ELF-1 (cell line): Measurements from ENCODE around the gene RHEB.

Source experiments
- DNase-seq: peaks from one replicate; pipeline ENCODE4 v3.0.0-alpha.2; 2016; ENCODE audit warnings: low read depth, low spot score

RHEB gene

DNA sequence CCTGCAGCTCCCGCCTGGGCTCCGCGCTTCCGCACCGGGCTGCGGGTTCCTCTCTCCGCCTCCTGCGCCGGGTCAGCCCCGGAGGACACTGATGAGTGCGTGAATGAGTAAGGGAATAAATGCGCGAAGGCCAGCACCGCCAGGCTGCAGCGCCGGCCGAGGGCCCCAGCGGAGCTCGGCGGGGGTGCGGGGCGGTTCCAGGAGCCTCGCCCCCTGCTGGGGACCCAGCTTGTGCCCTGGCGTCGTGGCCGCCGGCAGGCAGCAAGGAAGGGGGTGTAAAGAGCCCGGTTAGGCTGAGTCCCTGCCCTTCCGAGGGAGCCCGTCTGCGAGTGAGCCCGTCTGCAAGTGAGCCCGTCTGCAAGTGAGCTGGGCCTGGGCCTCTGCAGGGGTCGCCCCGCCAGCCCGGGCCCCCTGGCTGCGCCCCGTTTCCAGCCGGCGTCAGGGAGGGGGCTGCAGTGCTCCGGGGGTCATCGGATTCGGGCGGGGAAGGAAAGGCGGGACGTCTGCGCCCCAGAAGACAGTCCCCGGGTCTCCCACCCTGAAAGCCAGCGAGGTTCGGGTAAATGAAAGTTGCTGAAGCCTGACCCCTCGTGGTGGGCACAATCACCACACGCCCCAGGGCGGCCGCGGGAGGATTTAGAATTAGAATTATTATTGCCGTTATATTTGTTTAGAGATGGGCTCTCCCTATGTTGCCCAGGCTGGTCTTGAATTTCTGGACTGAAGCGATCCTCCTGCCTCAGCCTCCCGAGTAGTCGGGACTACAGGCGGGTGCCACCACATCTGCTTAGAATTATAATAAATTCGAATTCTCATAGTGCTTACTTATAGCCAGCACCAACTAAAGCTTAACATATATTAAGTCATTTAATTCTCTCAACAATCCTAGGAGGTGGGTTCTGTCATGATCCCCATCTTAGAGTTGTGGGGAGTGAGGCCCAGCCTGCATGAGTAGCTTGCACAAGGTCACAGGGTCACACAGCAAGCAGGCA lies 71.1 kb downstream of the RHEB start:
- DNase-seq: peak; percentile 81

GRCh38 chr7:151447901-151448260 lies 71.8 kb downstream of the RHEB start:
- no peak for DNase-seq

DNA sequence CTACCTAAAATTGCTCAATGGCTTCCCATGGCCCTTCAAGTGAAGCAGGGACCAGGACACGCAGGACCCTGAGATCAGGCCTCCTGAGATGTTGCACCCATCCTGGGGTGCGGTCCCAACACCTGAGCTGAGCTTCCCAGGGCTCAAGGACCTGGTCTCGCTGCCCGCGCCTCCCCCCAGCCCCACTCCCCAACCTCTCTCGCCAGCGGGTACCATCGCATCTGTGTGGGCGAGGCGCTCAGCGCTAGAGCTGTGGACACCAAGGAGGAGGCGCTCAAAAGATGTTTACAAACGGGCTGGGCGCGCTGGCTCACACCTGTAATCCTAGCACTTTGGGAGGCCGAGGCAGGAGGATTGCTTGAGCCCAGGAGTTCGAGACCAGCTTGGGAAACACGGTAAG lies 72.4 kb downstream of the RHEB start:
- DNase-seq: no peak

DNA sequence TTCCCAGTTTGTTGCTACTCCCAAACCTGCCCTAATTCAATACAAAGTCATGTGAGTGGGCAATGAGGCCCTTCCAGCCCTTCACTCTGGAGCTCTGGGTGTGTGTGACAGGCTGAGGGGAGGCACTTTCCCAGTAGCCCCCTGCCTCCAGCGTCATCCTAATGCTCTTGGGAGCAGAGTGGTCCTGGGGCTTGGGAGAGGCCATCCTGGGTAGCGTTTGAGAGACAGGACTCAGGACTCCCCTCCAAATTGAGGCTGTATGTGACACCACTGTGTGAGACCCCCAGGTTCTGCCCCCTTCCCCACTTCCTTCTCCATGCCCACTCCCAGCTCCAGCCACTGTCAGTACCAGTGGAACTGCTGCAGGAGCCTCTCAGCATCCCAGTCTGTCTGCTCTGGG lies 73.3 kb downstream of the RHEB start:
- DNase-seq: no peak

- DNase-seq: no peak
These were observed 75.1 kb downstream of the RHEB start for GRCh38 chr7:151444632-151445031.

DNA sequence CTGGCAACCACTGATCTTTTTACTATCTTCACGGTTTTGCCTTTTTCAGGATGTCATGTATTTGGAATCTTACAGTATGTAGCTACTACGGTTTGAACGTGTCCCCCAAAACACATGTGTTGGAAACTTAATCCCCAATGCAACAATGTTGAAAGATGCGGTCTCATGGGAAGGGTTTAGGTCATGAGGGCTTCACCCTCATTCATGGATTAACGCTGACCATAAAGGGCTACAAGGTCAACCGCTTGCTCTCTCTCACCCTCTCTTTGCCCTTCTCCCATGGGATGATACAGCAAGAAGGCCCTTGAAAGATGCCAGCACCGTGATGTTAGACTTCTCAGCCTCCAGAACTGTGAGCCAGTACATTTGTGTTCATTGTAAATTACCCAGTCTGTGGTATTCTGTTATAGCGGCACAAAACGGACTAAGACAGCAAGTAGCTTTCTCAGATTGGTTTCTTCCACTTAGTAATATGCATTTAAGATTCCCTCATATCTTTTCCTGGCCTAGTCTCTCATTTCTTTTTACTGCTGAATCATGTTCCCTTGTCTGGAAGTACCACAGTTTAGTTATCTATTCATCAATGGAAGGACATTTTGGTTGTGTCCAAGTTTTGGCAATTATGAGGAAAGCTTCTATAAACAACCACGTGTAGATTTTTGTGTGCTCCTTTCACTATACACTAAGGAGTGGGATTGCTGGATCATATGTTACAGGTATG lies 76.8 kb downstream of the RHEB start:
- no peak for DNase-seq

DNA sequence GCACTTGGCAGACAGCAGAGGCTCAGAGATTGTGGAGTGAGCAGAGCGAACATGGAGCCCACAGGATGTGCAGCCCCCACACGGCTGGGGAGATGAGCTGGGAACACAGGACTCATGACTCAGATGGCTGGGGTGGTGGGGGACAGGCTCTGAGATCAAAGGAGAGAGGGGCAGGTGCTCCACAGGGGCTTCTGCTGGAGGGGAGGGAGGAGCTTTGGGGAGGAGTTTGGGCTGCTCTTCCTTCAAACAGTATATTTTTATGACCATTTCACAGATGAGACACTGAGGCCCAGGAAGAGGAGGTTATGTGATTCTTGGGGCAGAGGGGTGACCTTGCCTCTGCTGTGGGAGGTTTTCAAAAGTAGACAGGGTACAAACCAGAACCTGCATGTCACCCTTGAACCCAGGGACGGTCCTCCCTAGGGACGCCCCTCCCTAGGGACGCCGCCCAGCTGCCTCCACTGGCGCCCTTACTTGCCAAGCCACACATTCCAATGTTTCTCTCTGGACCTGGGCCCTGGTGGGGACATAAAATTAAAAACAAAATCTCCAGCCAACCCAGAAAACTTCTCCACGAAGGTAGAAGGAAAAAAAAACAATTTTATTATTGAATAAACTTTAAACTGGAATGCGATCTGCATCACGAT lies 78.8 kb downstream of the RHEB start:
- DNase-seq: no peak

DNA sequence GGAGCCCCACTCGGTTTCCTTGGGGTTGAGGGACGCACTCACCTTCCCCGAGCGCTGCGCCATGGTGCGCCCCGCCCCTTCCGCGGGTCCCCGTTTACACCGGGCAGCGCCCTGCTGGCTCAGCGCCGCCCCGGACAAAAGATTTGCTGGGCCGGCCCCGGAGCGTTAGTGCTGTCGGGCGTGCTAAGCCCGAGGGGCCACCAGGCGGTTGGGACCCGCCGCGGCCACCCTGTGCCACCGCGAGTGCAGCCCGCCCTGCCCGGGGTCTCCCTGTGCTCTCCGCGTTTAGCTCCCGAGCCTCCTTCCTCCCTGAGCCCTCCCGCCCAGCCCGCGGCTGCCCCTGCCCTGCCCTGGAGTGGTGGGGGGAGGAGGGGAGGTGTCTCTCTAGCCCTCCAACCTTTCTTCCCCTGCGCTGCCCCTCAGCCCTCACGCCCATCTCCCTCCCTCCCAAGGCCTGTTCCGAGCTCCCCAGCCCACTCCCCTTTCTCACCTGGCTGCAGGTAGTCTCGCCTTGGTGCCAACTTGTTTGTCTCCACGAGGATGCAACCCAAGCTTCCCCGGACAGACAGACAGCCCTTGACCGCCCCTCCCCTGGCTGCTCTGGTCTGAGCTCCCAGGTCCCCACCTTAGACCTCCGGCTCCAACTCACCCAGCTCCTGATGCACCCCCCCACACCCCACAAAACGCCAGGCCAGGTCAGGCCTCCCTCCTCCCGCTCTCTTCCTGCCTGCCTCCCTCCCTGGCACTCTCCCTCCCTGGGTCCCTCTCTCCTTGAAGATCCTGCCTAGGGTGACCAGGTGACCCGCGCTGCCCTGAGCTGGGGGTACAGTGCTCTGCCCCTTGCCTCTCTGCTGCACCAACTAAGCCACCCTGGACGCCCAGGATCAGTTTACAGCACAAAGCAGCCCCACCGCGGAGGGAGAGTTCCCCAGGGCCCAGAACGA lies 79.6 kb downstream of the RHEB start, which contains the start of gene CRYGN:
TSS of gene CRYGN (minus strand) at position 287 of the 944 bp plus-strand sequence. CDS start at position 63, 224 bp downstream.
- DNase-seq: peak; percentile 53

- DNase-seq: no peak
These were observed 80.7 kb downstream of the RHEB start for GRCh38 chr7:151438864-151439601.

DNA sequence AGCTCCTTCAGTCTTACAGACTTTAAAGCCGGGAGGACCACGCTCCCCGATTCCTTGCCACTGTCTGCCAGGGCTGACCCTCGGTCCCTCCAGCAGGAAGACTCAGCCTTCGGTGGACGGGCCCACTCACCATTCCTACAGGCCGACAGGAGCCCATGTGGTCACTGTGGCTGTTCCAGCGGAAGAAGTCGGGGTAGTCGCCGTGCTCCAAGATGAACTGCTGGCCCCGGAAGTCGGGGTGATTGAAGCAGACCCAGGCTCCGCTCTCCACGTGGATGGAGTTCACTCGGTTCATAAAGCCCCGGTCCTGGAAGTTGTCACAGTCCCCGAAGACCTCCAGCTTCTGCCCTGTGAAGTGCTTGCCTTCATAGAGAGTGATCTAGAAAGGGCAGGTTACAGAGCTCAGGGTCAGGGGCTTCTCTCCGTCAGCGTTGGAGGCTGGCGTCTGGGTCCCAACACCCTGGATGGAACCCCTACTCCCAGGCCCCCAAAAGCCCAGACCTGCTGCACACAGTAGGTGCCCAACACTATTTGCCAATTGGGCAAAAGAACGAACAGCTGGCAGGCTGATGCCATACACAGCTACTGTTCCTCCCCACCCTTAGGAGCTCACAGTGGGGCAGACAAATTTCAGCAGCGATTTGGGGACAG lies 81.7 kb downstream of the RHEB start:
- no peak for DNase-seq

GRCh38 chr7:151437159-151437553 lies 82.5 kb downstream of the RHEB start:
- peak; percentile 59 for DNase-seq

DNA sequence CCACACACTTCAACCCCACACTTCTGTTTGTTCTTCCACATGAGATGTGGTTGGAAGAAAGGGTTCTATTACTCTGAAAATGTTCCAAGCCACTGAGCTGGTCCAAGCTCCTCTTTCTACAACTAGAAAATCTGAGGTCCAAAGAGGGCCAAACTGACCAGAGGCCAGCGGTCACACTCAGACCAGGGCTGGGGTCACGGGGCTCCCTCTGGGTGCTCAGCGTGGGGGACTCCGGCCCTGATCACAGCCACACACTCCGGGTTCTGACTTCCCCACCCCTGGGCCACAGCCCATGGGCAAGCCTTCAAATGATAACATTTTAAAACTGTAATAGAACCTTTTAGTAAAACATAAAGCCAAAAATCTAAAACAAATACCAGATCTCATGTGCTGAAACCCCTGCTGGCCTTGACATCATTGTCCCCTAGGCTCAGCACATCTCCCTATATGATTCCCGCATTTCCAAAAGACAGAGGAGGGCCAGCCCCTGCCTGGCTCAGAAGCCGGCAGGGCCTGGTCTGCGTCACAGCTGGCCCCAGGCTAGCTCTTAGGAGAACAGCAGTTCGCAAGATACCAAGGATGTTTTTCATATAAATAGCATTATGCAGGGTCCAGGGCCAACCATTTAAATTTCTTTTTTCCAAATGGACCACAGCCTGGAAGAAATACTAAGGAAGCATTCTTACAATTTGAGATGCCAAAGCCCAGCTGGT lies 83.1 kb downstream of the RHEB start:
- DNase-seq: peak; percentile 69

DNA sequence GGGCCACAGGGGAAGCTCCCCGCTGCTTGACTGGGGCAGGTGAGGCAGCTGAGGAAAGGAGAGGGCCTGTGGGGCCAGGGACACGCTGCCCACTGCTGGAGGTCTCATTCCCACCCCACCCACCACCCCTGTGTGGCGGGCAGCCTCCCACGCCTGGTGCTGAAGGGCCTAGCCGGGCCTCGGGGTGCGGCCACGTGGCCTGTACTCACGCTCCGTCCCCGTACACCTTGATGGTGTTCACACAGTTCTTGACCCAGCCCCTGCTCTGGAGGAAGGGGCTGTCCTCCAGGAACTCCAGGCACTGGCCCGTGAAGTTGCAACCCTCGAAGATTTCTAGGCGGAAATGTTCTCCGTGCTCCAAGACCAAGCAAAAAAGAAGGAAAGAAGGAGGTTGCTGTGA lies 83.7 kb downstream of the RHEB start:
- DNase-seq: no peak

GRCh38 chr7:151435103-151435916 lies 84.4 kb downstream of the RHEB start:
- no peak for DNase-seq

GRCh38 chr7:151434549-151434948 lies 85.1 kb downstream of the RHEB start:
- no peak for DNase-seq

- no peak for DNase-seq
These were observed 85.8 kb downstream of the RHEB start for GRCh38 chr7:151433721-151434400.

- no peak for DNase-seq
These were observed 86.8 kb downstream of the RHEB start for GRCh38 chr7:151432658-151433521.
